ENCODE measurements around the gene CIDEC. TPM values are rescaled to one million over a fixed set of nuclear protein-coding genes. Genes with fewer than 3 reads are reported as not detected.

Gene CIDEC
- total RNA-seq, 2 experiments from 2014 or later, result not detected

- intact Hi-C loops (cut with micrococcal nuclease; ENCODE audit: unreplicated experiment), result no loop called here
- H3K36me3 ChIP-seq (ENCODE audit: insufficient read depth, low read length), result peaks cover 82% of the 10 kb centered on the region
Measured at GRCh38 chr3:9834520-9835380, 45.3 kb downstream of the CIDEC start.

GRCh38 chr3:9833078-9833477, 47.0 kb downstream of the CIDEC start:
- Histone ChIP-seq H2AFZ (ENCODE audit: low read length) (no peak overlapping the region), H3K79me2 (ENCODE audit: insufficient read depth, low read depth, low read length) (no peaks in the 10 kb centered on the region), H3K9me2 (ENCODE audit: insufficient read depth, low read length) (no peaks in the 10 kb centered on the region), H3K36me3 (ENCODE audit: insufficient read depth, low read length) (peaks cover 82% of the 10 kb centered on the region), H3K9me3 (ENCODE audit: low read length) (no peaks in the 10 kb centered on the region), H4K20me1 (ENCODE audit: insufficient read depth, low read length) (no peaks in the 10 kb centered on the region), H3K4me1 (ENCODE audit: insufficient read depth, low read length, poor library complexity, severe bottlenecking) (no peaks in the 10 kb centered on the region), H3K4me2 (ENCODE audit: low read length) (no peak overlapping the region), H3K4me3 (ENCODE audit: low read depth, low read length, poor library complexity, severe bottlenecking) (no peak overlapping the region), H3K27ac (ENCODE audit: low read depth, low read length, poor library complexity, severe bottlenecking) (no peak overlapping the region)
- POLR2A ChIA-PET, result interaction anchor here (1.2 kb wide), 1 partner anchor 7 kb away, joined by 3 read pairs; no protein-coding TSS in a partner anchor
- BruUV-seq (replicated peaks), result no TSS peak
- DNase-seq (ENCODE audit: low spot score), result no peak
- CTCF ChIA-PET (ENCODE audit: unreplicated experiment), result no interaction called here
- intact Hi-C loops (cut with micrococcal nuclease; ENCODE audit: unreplicated experiment), result no loop called here
- TF ChIP-seq CTCF (conservative IDR thresholded peaks at IDR 0.05; ENCODE audit: low read length), result no peak

More at GRCh38 chr3:9834520-9835380, 45.3 kb downstream of the CIDEC start:
- Histone ChIP-seq H3K9me3 (ENCODE audit: low read length) (no peaks in the 10 kb centered on the region), H3K27ac (ENCODE audit: low read depth, low read length, poor library complexity, severe bottlenecking) (no peak overlapping the region), H3K9me2 (ENCODE audit: insufficient read depth, low read length) (no peaks in the 10 kb centered on the region), H2AFZ (ENCODE audit: low read length) (no peak overlapping the region), H4K20me1 (ENCODE audit: insufficient read depth, low read length) (no peaks in the 10 kb centered on the region), H3K4me3 (ENCODE audit: low read depth, low read length, poor library complexity, severe bottlenecking) (no peak overlapping the region), H3K4me2 (ENCODE audit: low read length) (no peak overlapping the region), H3K79me2 (ENCODE audit: insufficient read depth, low read depth, low read length) (no peaks in the 10 kb centered on the region), H3K4me1 (ENCODE audit: insufficient read depth, low read length, poor library complexity, severe bottlenecking) (no peaks in the 10 kb centered on the region)
- POLR2A ChIA-PET, result interaction anchor here (0.6 kb wide), 1 partner anchor 137 kb away, joined by 5 read pairs; no protein-coding TSS in a partner anchor
- DNase-seq (ENCODE audit: low spot score), result no peak
- CTCF ChIA-PET (ENCODE audit: unreplicated experiment), result no interaction called here
- BruUV-seq (replicated peaks), result no TSS peak
- TF ChIP-seq EZH2phosphoT487 (IDR thresholded peaks at IDR 0.05; ENCODE audit: borderline replicate concordance, low read depth, low read length) (no peak), CTCF (conservative IDR thresholded peaks at IDR 0.05; ENCODE audit: low read length) (no peak)

GRCh38 chr3:9831253-9831652, 48.8 kb downstream of the CIDEC start:
- no peaks in the 10 kb centered on the region for H3K9me2 ChIP-seq (ENCODE audit: insufficient read depth, low read length)
- POLR2A ChIA-PET, result interaction anchor here (0.6 kb wide), 1 partner anchor 22 kb away, joined by 3 read pairs; no protein-coding TSS in a partner anchor
- H3K9me3 ChIP-seq (ENCODE audit: low read length), result no peaks in the 10 kb centered on the region
- intact Hi-C loops (cut with micrococcal nuclease; ENCODE audit: unreplicated experiment), result no loop called here
- H3K4me2 ChIP-seq (ENCODE audit: low read length), result no peak overlapping the region
- no peak overlapping the region for H2AFZ ChIP-seq (ENCODE audit: low read length)
- peaks cover 80% of the 10 kb centered on the region for H3K36me3 ChIP-seq (ENCODE audit: insufficient read depth, low read length)
- H3K27ac ChIP-seq (ENCODE audit: low read depth, low read length, poor library complexity, severe bottlenecking), result no peak overlapping the region
- BruUV-seq (replicated peaks), result no TSS peak
- no peak for DNase-seq (ENCODE audit: low spot score)
- no peak for TF ChIP-seq CTCF (conservative IDR thresholded peaks at IDR 0.05; ENCODE audit: low read length)
- TF ChIP-seq EZH2phosphoT487 (IDR thresholded peaks at IDR 0.05; ENCODE audit: borderline replicate concordance, low read depth, low read length), result no peak
- no peaks in the 10 kb centered on the region for H4K20me1 ChIP-seq (ENCODE audit: insufficient read depth, low read length)
- peaks cover 3% of the 10 kb centered on the region for H3K4me1 ChIP-seq (ENCODE audit: insufficient read depth, low read length, poor library complexity, severe bottlenecking)
- CTCF ChIA-PET (ENCODE audit: unreplicated experiment), result no interaction called here
- H3K4me3 ChIP-seq (ENCODE audit: low read depth, low read length, poor library complexity, severe bottlenecking), result no peak overlapping the region
- no peaks in the 10 kb centered on the region for H3K79me2 ChIP-seq (ENCODE audit: insufficient read depth, low read depth, low read length)

Data from OCI-LY7 (cell line).